K562 (cell line): ENCODE data around the gene ZNF385D. TPM values are rescaled to one million over a fixed set of nuclear protein-coding genes. Genes with fewer than 3 reads are reported as not detected.

ENCODE experiments used
- EP400 ChIP-seq: fragments of 450-650 bp; IDR thresholded peaks from 2 replicates; pipeline ENCODE4 v1.6.1; 2017; ENCODE audit warnings: antibody characterized with exemption, mild to moderate bottlenecking, moderate library complexity
- FOXK2 ChIP-seq, 2 experiments: fragments of 450-650 bp; IDR thresholded peaks in 1 of 2; conservative IDR thresholded peaks in 1 of 2; 2 replicates each; pipeline ENCODE4 v1.6.1; 2016; ENCODE audit warnings: low read depth in 2 of 2, mild to moderate bottlenecking in 1 of 2
- HDAC1 ChIP-seq, 2 experiments: fragments of 450-650 bp; IDR thresholded peaks; 2 replicates each; pipeline ENCODE4 v1.6.1; 2016 to 2017; ENCODE audit warnings: inconsistent platforms in 1 of 2, mild to moderate bottlenecking in 1 of 2, moderate library complexity in 1 of 2
- HMBOX1 ChIP-seq: sonication (generic); IDR thresholded peaks from 2 replicates; pipeline ENCODE4 v1.6.1; 2016
- NR2C2 ChIP-seq, 2 experiments: fragments of 200-800 bp in 1 of 2; sonication (Bioruptor generic) in 1 of 2; sonication (generic) in 1 of 2; formaldehyde crosslinking in 1 of 2; IDR thresholded peaks; 2 replicates each; pipeline versions ENCODE4 v1.6.1 to v1.8.0; 2016 to 2022; ENCODE audit warnings: mild to moderate bottlenecking in 1 of 2, missing compliant biosample characterization in 1 of 2, missing genetic modification characterization in 1 of 2, missing genetic modification reagents in 1 of 2
- PHF8 ChIP-seq: fragments of 200-600 bp; sonication (generic); IDR thresholded peaks from 2 replicates; pipeline ENCODE4 v1.6.1; 2012; ENCODE audit warnings: mixed run types, mild to moderate bottlenecking, inconsistent platforms, low read length, moderate library complexity, borderline replicate concordance
- POLR2A ChIP-seq: fragments of 450-650 bp; conservative IDR thresholded peaks from 2 replicates; pipeline ENCODE4 v1.6.1; 2016
- POLR2B ChIP-seq: fragments of 450-650 bp; IDR thresholded peaks from 2 replicates; pipeline ENCODE4 v1.6.1; 2018; ENCODE audit warnings: low read depth; ENCODE audit not compliant: partially characterized antibody
- POLR2H ChIP-seq: IDR thresholded peaks from 2 replicates; pipeline ENCODE4 v1.6.1; 2016; ENCODE audit warnings: missing genetic modification characterization, low read depth, mild to moderate bottlenecking, control low read depth, missing compliant biosample characterization, moderate library complexity
- SRSF9 ChIP-seq: fragments of 200-400 bp; formaldehyde crosslinking; IDR thresholded peaks from 2 replicates; pipeline ENCODE4 v1.6.1; 2017; ENCODE audit warnings: low read depth, low read length, borderline replicate concordance
- TAF1 ChIP-seq: IDR thresholded peaks from 2 replicates; pipeline ENCODE4 v1.6.1; 2011; ENCODE audit warnings: mild to moderate bottlenecking, low read length, moderate library complexity; ENCODE audit not compliant: insufficient read depth, control insufficient read depth, severe bottlenecking; ENCODE audit errors: extremely low read depth
- TBP ChIP-seq: optimal IDR thresholded peaks from 2 replicates; pipeline ENCODE3; 2011; ENCODE audit warnings: low read depth, low read length, improper control_type of control experiment
- TFE3 ChIP-seq: fragments of 450-650 bp; formaldehyde crosslinking; IDR thresholded peaks from 2 replicates; pipeline ENCODE4 v1.4.0; 2020; ENCODE audit warnings: mild to moderate bottlenecking, mixed read lengths
- TOE1 ChIP-seq, 2 experiments: fragments of 450-650 bp in 1 of 2; sonication (generic) in 1 of 2; formaldehyde crosslinking in 1 of 2; IDR thresholded peaks; 2 replicates each; pipeline versions ENCODE4 v1.7.1 to v1.8.0; 2016 to 2022; ENCODE audit warnings: borderline replicate concordance in 2 of 2, mild to moderate bottlenecking in 2 of 2, antibody characterized with exemption in 1 of 2, inconsistent platforms in 1 of 2, low read depth in 1 of 2, missing genetic modification reagents in 1 of 2, moderate library complexity in 1 of 2
- TRIM28 ChIP-seq: fragments of 450-650 bp; IDR thresholded peaks from 2 replicates; pipeline ENCODE4 v1.6.1; 2017
- USF2 ChIP-seq: sonication (generic); formaldehyde crosslinking; IDR thresholded peaks from 2 replicates; pipeline ENCODE4 v1.5.0; 2020; ENCODE audit warnings: missing genetic modification reagents
- ZNF212 ChIP-seq: fragments of 450-650 bp; formaldehyde crosslinking; IDR thresholded peaks from 2 replicates; pipeline ENCODE4 v1.4.0; 2020; ENCODE audit warnings: mild to moderate bottlenecking
- ZNF655 ChIP-seq: fragments of 250-450 bp; sonication (Bioruptor Pico); IDR thresholded peaks from 2 replicates; pipeline ENCODE4 v1.5.0; 2021
- polyA plus RNA-seq, 8 experiments: library from polyadenylated mRNA; depleted of rRNA in 4 of 8; stranded (reverse) in 5 of 8; unstranded in 3 of 8; fragments of >200 nt; fragmentation: Nextera tagmentation in 2 of 8; fragmentation: Illumina TruSeq in 1 of 8; extraction: Ambion mirVana in 2 of 8; extraction: Trizol in 1 of 8; gene quantifications; 2 replicates each; pipeline versions ENCODE4 v1.2.1 to v1.2.3, GENCODE V29; 2011 to 2014; ENCODE audit warnings: inconsistent platforms in 1 of 8, missing spikeins in 1 of 8
- total RNA-seq, 7 experiments: library from RNA; depleted of rRNA in 6 of 7; stranded (reverse); fragments of >200 nt in 6 of 7; fragmentation: Illumina TruSeq in 2 of 7; extraction: Trizol in 2 of 7; gene quantifications; 2 replicates each; pipeline versions ENCODE4 v1.2.1 to v1.2.3, GENCODE V29; 2011 to 2021; ENCODE audit warnings: low replicate concordance in 1 of 7

Gene ZNF385D
- total and polyA plus RNA-seq, 9 of the 15 experiments (the other 6 are each of a cell fraction or from before 2014, with no cell fraction given): 0.14 to 1.7 (median 0.51) TPM

GRCh38 chr3:21542656-21543379 is 208.2 kb downstream of the ZNF385D start (continued):
- no peak for TF ChIP-seq HMBOX1
- no peak for TF ChIP-seq NR2C2 (CRISPR knock-in tag; IDR thresholded peaks at IDR 0.05)
- TF ChIP-seq NR2C2 (tag; IDR thresholded peaks at IDR 0.05): peak; percentile 81
- peak; percentile 64; the same call in 1 of the 2 replicates for TF ChIP-seq POLR2A
- TF ChIP-seq POLR2H (tag): peak; percentile 12; the same call in 1 of the 2 replicates
- TF ChIP-seq ZNF212 (CRISPR knock-in tag): no peak
- TF ChIP-seq EP400: peak; percentile 43; the same call in 1 of the 2 replicates
- peak; percentile 56 for TF ChIP-seq TFE3 (CRISPR knock-in tag)
- peak; percentile 16; the same call in 1 of the 2 replicates for TF ChIP-seq PHF8
- no peak for TF ChIP-seq ZNF655 (CRISPR knock-in tag)
- TF ChIP-seq TRIM28: no peak
- 0 out of 2 replicates have a peak, but pooled peaks have one; percentile 39 for TF ChIP-seq USF2
- peak; percentile 18 for TF ChIP-seq TBP
- TF ChIP-seq TOE1 (IDR thresholded peaks at IDR 0.05; ENCODE audit: borderline replicate concordance): 0 out of 2 replicates have a peak, but pooled peaks have one; percentile 18
- TF ChIP-seq TOE1 (CRISPR knock-in tag; IDR thresholded peaks at IDR 0.05; ENCODE audit: borderline replicate concordance, low read depth): no peak
- TF ChIP-seq HDAC1 (IDR thresholded peaks at IDR 0.05): no peak
- peak; percentile 21 for TF ChIP-seq TAF1
- TF ChIP-seq FOXK2 (conservative IDR thresholded peaks at IDR 0.05 in 1 of 2, IDR thresholded peaks at IDR 0.05 in 1 of 2; ENCODE audit: low read depth in 2 of 2): 0 out of 4 replicates have a peak, but pooled peaks of 1 of the 2 experiments have one; percentile 35
- no peak for TF ChIP-seq SRSF9
- peak; percentile 38 for TF ChIP-seq POLR2B
